HTR-8/SVneo (cell line): ENCODE measurements around the gene SH3PXD2A.
A peak's percentile ranks its signal among the peaks of the same experiment; 100 is the strongest.

ENCODE experiments used
- DNase-seq: peaks from one replicate; pipeline ENCODE4 v3.0.0; 2011; ENCODE audit warnings: low spot score, mixed read lengths; ENCODE audit not compliant: insufficient read length
- FAIRE-seq: peaks from 2 replicates; lab custom pipeline; 2011; peaks lifted over from hg19 to GRCh38; lab: Jason Lieb, UNC

SH3PXD2A gene

GRCh38 chr10:103697787-103698186, 157.6 kb downstream of the SH3PXD2A start:
- no peak for DNase-seq

GRCh38 chr10:103696411-103697145, 158.8 kb downstream of the SH3PXD2A start:
- DNase-seq, result peak; percentile 76
- FAIRE-seq, result peak; percentile 92

More at GRCh38 chr10:103697787-103698186, 157.6 kb downstream of the SH3PXD2A start:
- FAIRE-seq, result no peak

- DNase-seq, result no peak
- FAIRE-seq, result no peak
Observed at GRCh38 chr10:103696094-103696410, 159.3 kb downstream of the SH3PXD2A start.

DNA sequence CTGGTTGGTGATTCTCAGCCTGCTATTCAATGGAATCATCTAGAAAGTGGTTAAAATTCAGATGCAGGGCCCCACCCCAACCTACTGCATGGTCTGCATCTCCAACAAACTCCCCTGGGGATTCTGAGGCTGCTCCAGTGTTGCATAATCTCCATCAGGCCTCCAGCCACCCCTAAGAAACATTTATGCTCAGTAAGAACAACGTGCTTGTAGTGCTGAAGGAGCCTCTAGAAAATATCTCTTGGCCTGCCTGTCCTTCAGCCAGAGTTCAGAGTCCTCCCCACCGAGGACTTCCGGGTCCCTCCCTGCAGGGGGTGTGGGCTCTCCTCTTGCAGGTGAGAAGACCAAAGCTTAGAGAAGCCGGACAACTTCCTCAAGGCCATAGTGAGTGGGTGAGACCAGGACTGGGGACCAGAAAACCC, 159.8 kb downstream of the SH3PXD2A start:
- DNase-seq (no peak), FAIRE-seq (no peak)

GRCh38 chr10:103693812-103694205, 161.6 kb downstream of the SH3PXD2A start:
- FAIRE-seq (no peak), DNase-seq (no peak)

DNA sequence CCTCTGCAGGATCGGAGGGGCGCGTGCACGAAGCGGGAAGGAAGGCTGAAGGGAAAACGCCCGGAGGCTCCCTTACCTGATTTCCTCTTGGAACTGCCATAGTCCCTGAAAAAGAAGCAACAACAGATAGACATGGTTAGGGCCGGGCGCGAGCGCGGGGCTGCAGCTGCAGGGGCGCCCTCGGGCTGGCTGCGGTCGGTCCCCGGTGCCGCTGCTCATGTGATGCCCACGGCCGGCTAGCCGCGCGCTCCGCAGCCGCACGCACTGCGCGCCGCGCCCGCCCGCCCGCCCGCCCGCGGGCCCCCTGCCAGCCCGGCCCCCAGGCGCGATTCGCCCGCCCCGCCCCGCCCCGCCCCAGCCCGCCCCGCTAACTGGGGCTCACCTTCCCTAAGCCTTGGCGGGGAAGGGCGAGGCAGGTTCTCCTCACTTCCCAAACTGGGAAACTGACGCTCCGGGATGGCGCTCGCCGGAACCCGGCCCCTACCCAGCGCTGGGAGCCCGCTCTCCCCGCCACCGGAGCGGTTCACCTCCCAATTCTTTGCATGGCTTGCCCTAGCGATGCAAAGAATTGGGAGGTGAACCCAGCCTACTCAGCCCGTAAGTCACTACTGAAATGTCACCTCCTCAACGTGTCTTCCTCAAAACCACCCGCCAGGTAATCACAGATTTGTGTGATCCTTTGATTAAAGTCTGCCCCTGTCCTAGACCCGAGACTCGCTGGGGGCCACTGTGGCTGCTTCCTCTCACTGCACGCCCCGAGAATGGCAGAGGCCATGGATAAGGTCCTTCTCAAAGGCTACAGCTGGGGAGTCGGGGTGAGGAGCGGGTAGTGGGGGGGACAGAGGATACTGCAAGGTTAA, 162.2 kb downstream of the SH3PXD2A start:
- no peak for FAIRE-seq
- DNase-seq, result no peak

DNA sequence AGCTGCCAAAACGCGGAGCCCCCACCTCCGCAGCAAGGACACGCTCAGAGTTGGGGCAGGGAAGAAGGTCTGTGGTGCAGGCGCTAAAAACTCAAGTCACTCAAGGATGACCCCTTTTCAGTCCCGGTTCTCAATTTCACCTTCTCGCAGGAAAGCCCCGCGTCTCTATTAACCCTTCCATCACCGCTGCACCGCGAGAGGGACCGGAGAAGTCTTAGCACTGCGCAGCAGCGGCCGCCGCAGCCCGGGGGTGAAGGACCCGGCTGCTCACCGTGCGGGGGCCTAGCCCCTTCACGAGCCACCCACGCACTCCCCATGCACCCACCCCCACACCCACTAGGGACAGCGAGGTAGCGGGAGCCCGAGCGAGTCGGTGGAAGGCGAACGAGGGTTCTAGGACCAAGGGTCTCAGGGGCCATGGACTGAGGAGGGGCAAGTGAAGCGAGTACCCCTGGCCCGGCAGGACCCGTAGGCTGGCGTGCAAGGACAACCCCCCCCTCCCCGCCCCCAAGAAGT, 162.9 kb downstream of the SH3PXD2A start:
- DNase-seq, result no peak
- no peak for FAIRE-seq

DNA sequence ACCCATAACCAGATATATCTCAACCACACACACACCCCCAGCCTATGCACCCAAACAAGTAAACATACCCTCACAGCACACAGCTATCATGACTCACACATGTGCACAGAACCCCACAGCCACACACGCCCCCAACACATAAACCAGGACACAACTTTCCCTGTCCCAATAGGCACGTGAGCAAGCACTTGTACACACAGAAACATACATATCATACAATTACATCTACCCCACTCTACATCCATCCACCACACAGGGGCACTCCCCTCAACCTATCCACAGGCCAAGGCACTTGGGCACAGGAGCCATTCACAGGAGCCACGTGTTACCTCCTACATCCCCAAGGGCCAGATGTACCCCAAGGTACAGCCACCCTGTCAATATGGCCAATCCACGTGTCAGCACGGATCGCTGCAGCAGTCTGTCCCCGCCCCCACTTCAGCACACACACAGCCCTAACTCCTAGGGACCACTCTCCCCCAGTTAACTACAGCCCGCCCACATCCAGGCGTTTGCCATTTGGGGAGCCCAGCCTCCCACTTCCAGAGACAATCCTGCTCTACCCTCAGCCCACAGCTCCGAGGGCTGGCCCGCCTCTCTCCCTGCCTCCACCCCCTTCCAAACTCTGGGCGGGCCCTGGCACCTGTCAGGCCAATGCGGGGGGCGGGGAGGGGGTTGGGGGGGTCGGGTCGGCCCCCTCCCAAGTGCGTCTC, 163.5 kb downstream of the SH3PXD2A start:
- FAIRE-seq, result no peak

GRCh38 chr10:103691267-103691666, 164.1 kb downstream of the SH3PXD2A start:
- FAIRE-seq (no peak), DNase-seq (no peak)

More for the DNA sequence above, 163.5 kb downstream of the SH3PXD2A start:
- no peak for DNase-seq

DNA sequence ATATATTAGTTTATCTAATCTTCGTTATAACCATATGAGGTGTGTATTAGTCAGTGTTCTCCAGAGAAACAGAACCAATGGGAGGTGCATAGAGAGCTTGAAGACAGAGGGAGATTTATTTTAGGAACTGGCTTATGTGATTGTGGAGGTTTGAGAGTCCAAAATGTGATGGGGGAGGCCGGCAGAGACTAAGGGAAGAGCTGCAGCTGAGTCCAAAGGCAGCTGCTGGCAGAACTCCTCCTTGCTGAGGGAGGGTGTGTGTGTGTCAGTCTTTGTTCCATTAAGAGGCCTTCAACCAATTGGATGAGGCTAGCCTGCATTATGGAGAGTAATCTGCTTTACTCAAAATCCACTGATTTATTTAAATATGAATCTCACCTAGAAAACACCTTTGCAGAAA, 165.1 kb downstream of the SH3PXD2A start:
- FAIRE-seq, result no peak

DNA sequence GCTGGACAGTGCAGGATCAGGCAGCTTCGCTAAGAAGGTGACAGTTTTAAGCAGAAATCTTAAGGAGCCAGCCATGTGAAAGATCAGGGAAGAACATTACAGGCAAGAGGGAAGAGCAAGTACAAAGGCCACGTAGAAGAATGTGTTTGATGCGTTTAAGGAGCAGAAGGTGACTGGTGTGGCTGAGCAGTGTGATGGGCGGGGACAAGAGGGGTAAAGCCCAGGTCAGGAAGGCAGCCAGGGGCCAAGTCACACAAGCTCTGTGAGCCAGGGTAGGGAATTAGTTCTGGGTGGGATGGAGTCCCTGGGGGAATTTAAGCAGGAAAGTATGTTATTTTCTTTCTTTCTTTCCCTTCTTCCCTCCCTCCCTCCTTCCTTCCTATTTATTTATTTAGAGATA, 166.9 kb downstream of the SH3PXD2A start:
- FAIRE-seq, result no peak
- no peak for DNase-seq

More for the DNA sequence above, 165.1 kb downstream of the SH3PXD2A start:
- DNase-seq, result no peak

GRCh38 chr10:103687718-103688117, 167.7 kb downstream of the SH3PXD2A start:
- FAIRE-seq, result no peak
- no peak for DNase-seq

DNA sequence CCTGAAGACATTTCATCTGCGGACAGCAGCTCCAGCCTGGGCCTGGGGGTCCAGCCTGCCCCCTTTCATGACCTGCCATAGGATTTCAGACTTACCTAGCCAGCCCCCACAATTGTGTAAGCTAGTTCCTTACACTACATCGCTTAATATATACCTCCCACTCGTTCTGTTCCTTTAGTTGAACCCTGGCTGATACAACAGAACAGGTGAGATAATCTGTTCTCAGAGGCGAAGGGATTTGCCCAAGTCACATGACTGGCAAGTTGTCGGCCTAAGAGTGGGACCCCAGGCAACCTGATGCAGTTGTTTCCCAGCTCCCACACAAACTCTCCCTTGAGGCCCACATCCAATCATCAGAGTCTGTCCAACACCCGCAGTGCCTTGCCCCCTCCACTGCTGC, 168.2 kb downstream of the SH3PXD2A start:
- no peak for DNase-seq

GRCh38 chr10:103685880-103686669, 169.3 kb downstream of the SH3PXD2A start:
- FAIRE-seq, result no peak
- peak; percentile 84 for DNase-seq

More for the DNA sequence above, 168.2 kb downstream of the SH3PXD2A start:
- no peak for FAIRE-seq

- no peak for DNase-seq
- FAIRE-seq, result no peak
Observed at GRCh38 chr10:103683851-103684250, 171.5 kb downstream of the SH3PXD2A start.

DNA sequence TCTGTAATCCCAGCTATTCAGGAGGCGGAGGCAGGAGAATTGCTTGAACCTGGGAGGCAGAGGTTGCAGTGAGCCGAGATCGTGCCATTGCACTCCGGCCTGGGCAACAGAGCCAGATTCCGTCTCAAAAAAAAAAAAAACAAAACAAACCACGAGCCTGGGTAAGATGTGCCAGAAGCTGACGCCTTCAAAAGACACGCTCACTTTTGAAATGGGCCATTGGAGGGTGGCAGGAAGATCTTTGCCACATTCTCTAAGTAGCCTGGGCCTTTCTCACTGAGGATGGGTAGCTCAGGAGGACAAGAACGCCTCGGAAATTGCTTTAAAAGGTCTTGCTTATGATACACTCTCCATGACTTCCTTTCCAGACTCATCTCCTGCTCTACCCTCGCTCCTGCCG, 172.7 kb downstream of the SH3PXD2A start:
- DNase-seq, result no peak
- FAIRE-seq, result no peak

- FAIRE-seq (no peak), DNase-seq (no peak)
Observed at GRCh38 chr10:103681617-103682399, 173.6 kb downstream of the SH3PXD2A start.

- no peak for DNase-seq
- FAIRE-seq, result no peak
Observed at GRCh38 chr10:103680869-103681236, 174.5 kb downstream of the SH3PXD2A start.
